PFSK-1 (cell line): ENCODE results near the gene WDR90.

Source experiments
- POLR2AphosphoS5 ChIP-seq: IDR thresholded peaks from 2 replicates; pipeline ENCODE4 v1.6.1; 2012; ENCODE audit warnings: low read depth, mild to moderate bottlenecking, control low read depth, low read length, moderate library complexity
- SIN3A ChIP-seq: IDR thresholded peaks from 2 replicates; pipeline ENCODE4 v1.6.1; 2012; ENCODE audit warnings: mild to moderate bottlenecking, low read length, moderate library complexity, borderline replicate concordance; ENCODE audit not compliant: insufficient read depth
- TAF1 ChIP-seq: IDR thresholded peaks from 2 replicates; pipeline ENCODE4 v1.6.1; 2012; ENCODE audit warnings: low read length, control low read depth, borderline replicate concordance; ENCODE audit not compliant: insufficient read depth

DNA sequence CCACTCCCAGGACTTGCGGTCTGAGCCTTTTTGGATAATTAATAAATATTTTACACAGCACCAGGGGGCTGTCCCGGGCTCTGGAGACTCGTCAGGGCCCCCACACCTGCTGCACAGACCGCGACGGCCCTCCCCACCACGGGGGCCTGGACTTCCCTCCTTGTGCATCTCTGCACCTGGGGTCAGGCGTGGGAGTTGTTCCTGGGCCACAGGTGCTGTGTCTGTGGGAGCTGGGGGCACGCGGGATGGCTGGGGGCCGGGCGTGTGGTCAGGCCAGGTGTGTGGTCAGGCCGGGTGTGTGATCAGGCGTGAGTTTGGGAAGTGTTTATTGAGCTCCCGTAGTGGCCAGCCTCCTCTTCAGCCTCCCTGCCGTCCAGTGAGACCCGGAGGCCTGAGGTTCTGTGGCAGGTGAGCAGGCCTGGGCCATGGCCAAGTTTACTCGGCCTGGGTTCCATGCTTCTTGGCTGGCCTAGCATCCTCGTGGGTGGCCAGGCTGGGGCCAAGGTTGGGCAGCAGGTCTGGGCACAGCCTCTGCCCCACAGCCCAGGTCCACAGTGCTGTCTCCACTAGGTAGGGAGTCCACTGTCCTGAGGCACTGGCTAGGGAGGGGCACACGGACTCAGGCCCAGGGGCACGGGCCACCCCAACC lies 29.2 kb downstream of the WDR90 start:
- TF ChIP-seq POLR2AphosphoS5 (no peak), SIN3A (no peak), TAF1 (no peak)
